CD4-positive, alpha-beta T cell (primary cell): Measurements from ENCODE around the gene MALAT1. TPM values are rescaled to one million over a fixed set of nuclear protein-coding genes. Genes with fewer than 3 reads are reported as not detected.

Experiments
- ATAC-seq: fragments of 200-7000 bp; cut with Tn5 transposase; one replicate; pipeline ENCODE4 v1.10.0; 2022; ENCODE audit warnings: mild to moderate bottlenecking; ENCODE audit not compliant: poor library complexity
- CTCF ChIA-PET: fragments of 350-600 bp; sonication (Branson Sonifier 250); formaldehyde crosslinking; loops from one replicate; lab custom pipeline; 2021; ENCODE audit warnings: antibody characterized with exemption, inconsistent platforms; lab: Charles Lee
- POLR2A ChIA-PET: fragments of 350-600 bp; sonication (Branson Sonifier 250); formaldehyde crosslinking; loops from one replicate; lab custom pipeline; 2021; ENCODE audit warnings: antibody characterized with exemption, inconsistent platforms; lab: Charles Lee
- DNase-seq, 14 experiments: peaks; one replicate each; pipeline ENCODE4 v3.0.0-alpha.2; 2013 to 2020; ENCODE audit warnings: mixed read lengths in 2 of 14
- H3K27ac ChIP-seq, 2 donors: one replicate each; pipeline versions ENCODE4 v1.5.1 to v1.7.0; 2013; ENCODE audit warnings: low read length in 2 of 2, low read depth in 1 of 2, mild to moderate bottlenecking in 1 of 2
- H3K27me3 ChIP-seq, 2 experiments: 1 replicate in 1 of 2; 2 replicates in 1 of 2; pipeline versions ENCODE4 v1.6.1 to v1.7.0; 2013; ENCODE audit warnings: low read length in 2 of 2, control low read depth in 1 of 2, mild to moderate bottlenecking in 1 of 2, moderate library complexity in 1 of 2; ENCODE audit not compliant: insufficient read depth in 2 of 2, control insufficient read depth in 1 of 2
- H3K36me3 ChIP-seq: one replicate; pipeline ENCODE4 v1.6.1; 2013; ENCODE audit warnings: low read length, control low read depth; ENCODE audit not compliant: insufficient read depth
- H3K4me1 ChIP-seq: one replicate; pipeline ENCODE4 v1.6.1; 2013; ENCODE audit warnings: low read length, control low read depth; ENCODE audit not compliant: insufficient read depth
- H3K4me3 ChIP-seq: one replicate; pipeline ENCODE4 v1.5.1; 2013; ENCODE audit warnings: mild to moderate bottlenecking, low read length, moderate library complexity
- H3K9me3 ChIP-seq, 2 experiments: 1 replicate in 1 of 2; 2 replicates in 1 of 2; pipeline versions ENCODE4 v1.6.1 to v1.7.0; 2013; ENCODE audit warnings: low read length in 2 of 2, mild to moderate bottlenecking in 2 of 2, control low read depth in 1 of 2, moderate library complexity in 1 of 2; ENCODE audit not compliant: control insufficient read depth in 1 of 2, insufficient read depth in 1 of 2
- H3K27ac Mint-ChIP-seq: one replicate; pipeline ENCODE4 v1.8.0; 2020; ENCODE audit warnings: mixed read lengths
- H3K27me3 Mint-ChIP-seq: one replicate; pipeline ENCODE4 v1.8.0; 2021; ENCODE audit warnings: mixed read lengths
- H3K36me3 Mint-ChIP-seq: one replicate; pipeline ENCODE4 v1.8.0; 2021; ENCODE audit warnings: low read depth, mixed read lengths
- H3K4me1 Mint-ChIP-seq: one replicate; pipeline ENCODE4 v1.8.0; 2021; ENCODE audit warnings: low read depth, mixed read lengths
- H3K4me3 Mint-ChIP-seq: one replicate; pipeline ENCODE4 v1.8.0; 2020; ENCODE audit warnings: mild to moderate bottlenecking, mixed read lengths
- H3K9me3 Mint-ChIP-seq: one replicate; pipeline ENCODE4 v1.8.0; 2020; ENCODE audit warnings: mixed read lengths
- CTCF ChIP-seq: fragments of 200-600 bp; IDR thresholded peaks from one replicate; pipeline ENCODE4 v1.8.0; 2022; ENCODE audit warnings: antibody characterized with exemption, mild to moderate bottlenecking
- intact Hi-C, 2 experiments: fragments of 100-400 bp; cut with DNase I in 1 of 2; cut with micrococcal nuclease in 1 of 2; formaldehyde crosslinking; loops; one replicate each; pipeline versions ENCODE4 v1.15.1 to v1.9.0; 2023 to 2025; cut with DNase I, micrococcal nuclease
- total RNA-seq, 174 experiments: library from RNA in 2 of 174; stranded (reverse) in 2 of 174; gene quantifications; one replicate each; pipeline ENCODE4 v1.2.3 and lab custom pipeline; 2021 to 2026

Gene MALAT1
- total RNA-seq, 2 experiments from 2014 or later, result 31,509 to 32,316 TPM

GRCh38 chr11:65493367-65494176 is 5.3 kb upstream of the MALAT1 start:
- H3K36me3 Mint-ChIP-seq, result no peaks in the 10 kb centered on the region
- no peaks in the 10 kb centered on the region for H3K36me3 ChIP-seq
- H3K27me3 ChIP-seq, result no peaks in the 10 kb centered on the region
- peaks cover 46% of the 10 kb centered on the region for H3K4me1 ChIP-seq
- no peak for TF ChIP-seq CTCF
- H3K9me3 Mint-ChIP-seq, result no peaks in the 10 kb centered on the region
- no peak overlapping the region for H3K27ac ChIP-seq
- no peak overlapping the region for H3K4me3 ChIP-seq
- DNase-seq, result no peak
- peaks cover 34% of the 10 kb centered on the region for H3K4me1 Mint-ChIP-seq
- intact Hi-C loops, result no loop called here
- no peak overlapping the region for H3K4me3 Mint-ChIP-seq
- no peaks in the 10 kb centered on the region for H3K27me3 Mint-ChIP-seq
- ChIA-PET POLR2A (interaction anchor here (0.8 to 2.8 kb wide), 7 partner anchors 9 to 72 kb away, joined by 3 to 14 read pairs (median 8); partner anchors contain the start of gene NEAT1), CTCF (interaction anchor here (0.6 to 1.4 kb wide), 3 partner anchors 25 to 108 kb away, joined by 3 to 4 read pairs (median 3); no protein-coding TSS in a partner anchor)
- H3K27ac Mint-ChIP-seq, result peak overlapping the region; percentile 32
- no peak for ATAC-seq
- H3K9me3 ChIP-seq, result no peaks in the 10 kb centered on the region

DNA sequence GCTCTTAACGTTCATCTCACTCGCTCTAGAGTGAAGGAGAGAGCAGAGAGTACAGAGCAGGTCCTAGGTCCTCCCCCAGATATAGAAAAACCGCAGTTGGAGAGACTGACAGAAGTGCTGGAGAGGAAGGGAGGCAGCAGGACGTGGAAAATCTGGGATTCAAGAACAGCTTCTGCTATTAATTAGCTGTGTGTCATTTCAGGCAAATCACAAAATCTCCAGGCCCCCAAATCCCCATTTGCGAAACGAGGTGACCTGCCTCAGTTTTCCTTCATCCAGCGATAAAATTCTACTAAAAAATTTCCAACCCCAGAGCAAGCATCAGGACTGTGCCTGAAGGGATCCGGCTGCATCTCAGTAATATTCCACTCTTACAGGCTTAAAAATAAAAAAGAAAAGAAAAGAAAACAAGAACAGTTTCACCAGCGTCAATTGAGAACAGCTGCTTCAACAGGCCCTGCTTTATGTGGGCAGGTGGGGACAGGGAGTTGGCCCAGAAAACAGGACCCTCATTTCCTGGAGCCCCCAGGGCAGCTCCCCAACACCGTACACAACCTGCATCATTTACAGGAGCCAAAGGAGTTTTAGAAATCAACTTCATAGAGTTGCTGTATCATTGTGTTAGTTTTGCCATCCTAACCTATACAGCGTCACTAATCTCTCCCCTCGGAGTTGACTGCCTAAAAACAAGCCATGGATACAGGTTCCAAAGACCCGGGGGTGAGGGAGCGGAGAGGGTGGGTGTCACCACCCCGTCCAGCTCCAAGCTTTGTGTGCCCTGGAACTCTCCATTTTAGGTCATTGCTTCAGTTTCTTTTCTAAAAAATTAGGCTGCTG is 2.3 kb upstream of the MALAT1 start:
- no peaks in the 10 kb centered on the region for H3K36me3 Mint-ChIP-seq
- peaks cover 34% of the 10 kb centered on the region for H3K4me1 ChIP-seq
- ChIA-PET CTCF (interaction anchor here (0.6 to 5.1 kb wide), 11 partner anchors 9 to 115 kb away, joined by 3 to 40 read pairs (median 7); partner anchors contain the start of genes NEAT1 and SLC25A45), POLR2A (interaction anchor here (0.5 to 15.9 kb wide), 61 partner anchors 9 to 1916 kb away, joined by 3 to 3042 read pairs (median 10); partner anchors contain the start of genes BATF2, CAPN1, CCDC85B and CDC42EP2)
- intact Hi-C loops, result loop anchor here (1.0 to 2.0 kb wide), 6 partner anchors 10 to 72 kb away; no protein-coding TSS in a partner anchor
- ATAC-seq (peak; percentile 2), DNase-seq (no peak)
- H3K27me3 Mint-ChIP-seq, result no peaks in the 10 kb centered on the region
- H3K27ac Mint-ChIP-seq, result no peak overlapping the region
- H3K9me3 ChIP-seq, result no peaks in the 10 kb centered on the region
- H3K27me3 ChIP-seq, result no peaks in the 10 kb centered on the region
- H3K9me3 Mint-ChIP-seq, result no peaks in the 10 kb centered on the region
- H3K4me3 ChIP-seq, result peak overlapping the region; percentile 47
- H3K36me3 ChIP-seq, result peaks cover 17% of the 10 kb centered on the region
- H3K4me1 Mint-ChIP-seq, result peaks cover 31% of the 10 kb centered on the region
- H3K27ac ChIP-seq, result peak overlapping the region; percentile 92 to 96
- H3K4me3 Mint-ChIP-seq, result no peak overlapping the region
- TF ChIP-seq CTCF, result no peak
